HCT116 (cell line): Measurements from ENCODE around the gene PCGF2. TPM values are rescaled to one million over a fixed set of nuclear protein-coding genes. Genes with fewer than 3 reads are reported as not detected.

Experiments
- ATAC-seq: fragments of 200-7000 bp; cut with Tn5 transposase; 2 replicates; pipeline ENCODE4 v1.9.1; 2020; ENCODE audit warnings: mild to moderate bottlenecking, moderate library complexity
- BruUV-seq: library from RNA; stranded (reverse); fragments of 400-500 nt; replicated peaks from 2 replicates; lab custom pipeline; 2021; lab: Mats Ljungman, UMichigan
- CTCF ChIA-PET: fragments of 300-600 bp; sonication (Branson Sonifier 250); formaldehyde crosslinking; loops from one replicate; lab custom pipeline; 2021; ENCODE audit warnings: antibody characterized with exemption; lab: Charles Lee
- POLR2A ChIA-PET: fragments of 300-600, 350-600 bp; sonication (Branson Sonifier 250); formaldehyde crosslinking; loops from one replicate; lab custom pipeline; 2021; ENCODE audit warnings: antibody characterized with exemption; lab: Charles Lee
- RAD21 ChIA-PET, 2 experiments: fragments of 300-600 bp; sonication (Branson Sonifier 250); formaldehyde crosslinking; loops; one replicate each; lab custom pipeline; 2023; ENCODE audit warnings: low total read pairs in 2 of 2; ENCODE audit not compliant: uncharacterized antibody in 2 of 2, unreplicated experiment in 2 of 2, low non-redundant PET in 1 of 2; lab: Charles Lee
- DNase-seq: peaks from one replicate; pipeline ENCODE4 v3.0.0-alpha.2; 2010; ENCODE audit warnings: low read depth, low spot score
- H2AFZ ChIP-seq: fragments of 200-600 bp; shearing (Covaris generic), sonication (generic); 2 replicates; pipeline ENCODE4 v1.6.1; 2017; ENCODE audit warnings: low read depth, mixed run types, mixed read lengths, antibody characterized with exemption, low read length; ENCODE audit not compliant: poor library complexity, severe bottlenecking
- H3K27ac ChIP-seq: 2 replicates; pipeline ENCODE4 v1.5.1; 2012; ENCODE audit warnings: low read depth, low read length
- H3K27me3 ChIP-seq: fragments of 200-600 bp; sonication (generic); 2 replicates; pipeline ENCODE4 v1.6.1; 2016; ENCODE audit warnings: mixed run types, low read length, mixed read lengths; ENCODE audit not compliant: insufficient read depth
- H3K36me3 ChIP-seq, 2 experiments: fragments of 200-500 bp in 1 of 2; fragments of 200-600 bp in 1 of 2; sonication (Bioruptor generic) in 1 of 2; sonication (generic) in 1 of 2; 2 replicates each; pipeline versions ENCODE4 v1.5.1 to v1.6.1; 2014 to 2016; ENCODE audit warnings: low read length in 2 of 2, inconsistent platforms in 1 of 2, mixed read lengths in 1 of 2, mixed run types in 1 of 2; ENCODE audit not compliant: insufficient read depth in 2 of 2, control insufficient read depth in 1 of 2
- H3K4me1 ChIP-seq, 2 experiments: fragments of 200-600 bp in 1 of 2; sonication (generic) in 1 of 2; 2 replicates each; pipeline versions ENCODE4 v1.5.1 to v1.6.1; 2012 to 2017; ENCODE audit warnings: low read length in 2 of 2, inconsistent platforms in 1 of 2, mild to moderate bottlenecking in 1 of 2, mixed read lengths in 1 of 2, mixed run types in 1 of 2, moderate library complexity in 1 of 2; ENCODE audit not compliant: insufficient read depth in 2 of 2, control insufficient read depth in 1 of 2
- H3K4me2 ChIP-seq: fragments of 200-600 bp; sonication (generic); 2 replicates; pipeline ENCODE4 v1.6.1; 2017; ENCODE audit warnings: mixed run types, low read length, mixed read lengths
- H3K4me3 ChIP-seq, 2 experiments: fragments of 200-600 bp in 1 of 2; sonication (generic) in 1 of 2; replicated peaks in 1 of 2; 2 replicates each; pipeline ENCODE4 v1.5.1; 2011 to 2016; ENCODE audit warnings: low read length in 2 of 2, control low read depth in 1 of 2, low read depth in 1 of 2, mild to moderate bottlenecking in 1 of 2, mixed read lengths in 1 of 2, mixed run types in 1 of 2
- H3K79me2 ChIP-seq: fragments of 200-600 bp; sonication (generic); 2 replicates; pipeline ENCODE4 v1.6.1; 2017; ENCODE audit warnings: mild to moderate bottlenecking, mixed run types, low read length, moderate library complexity, mixed read lengths; ENCODE audit not compliant: insufficient read depth
- H3K9ac ChIP-seq: fragments of 200-600 bp; sonication (generic); 2 replicates; pipeline ENCODE4 v1.6.1; 2016; ENCODE audit warnings: low read length, mixed read lengths
- H3K9me2 ChIP-seq: fragments of 200-600 bp; sonication (generic), shearing (Covaris generic); 2 replicates; pipeline ENCODE4 v1.6.1; 2017; ENCODE audit warnings: mixed run types, mild to moderate bottlenecking, moderate library complexity; ENCODE audit not compliant: insufficient read depth
- H3K9me3 ChIP-seq, 2 experiments: fragments of 200-500 bp in 1 of 2; fragments of 200-600 bp in 1 of 2; sonication (Bioruptor generic) in 1 of 2; sonication (generic) in 1 of 2; 2 replicates each; pipeline ENCODE4 v1.6.1; 2014 to 2017; ENCODE audit warnings: low read length in 2 of 2, mixed read lengths in 2 of 2, inconsistent platforms in 1 of 2, low read depth in 1 of 2, mild to moderate bottlenecking in 1 of 2, mixed run types in 1 of 2, moderate library complexity in 1 of 2; ENCODE audit not compliant: control insufficient read depth in 1 of 2, insufficient read depth in 1 of 2
- H4K20me1 ChIP-seq: fragments of 200-600 bp; sonication (generic), shearing (Covaris generic); 2 replicates; pipeline ENCODE4 v1.6.1; 2017; ENCODE audit warnings: mixed run types, mild to moderate bottlenecking, moderate library complexity; ENCODE audit not compliant: insufficient read depth
- CBX3 ChIP-seq: IDR thresholded peaks from 2 replicates; pipeline ENCODE4 v1.6.1; 2012; ENCODE audit warnings: low read depth
- CEBPB ChIP-seq: IDR thresholded peaks from 2 replicates; pipeline ENCODE4 v1.6.1; 2012; ENCODE audit warnings: low read depth
- EGR1 ChIP-seq: IDR thresholded peaks from 2 replicates; pipeline ENCODE4 v1.6.1; 2012; ENCODE audit warnings: low read depth
- ELF1 ChIP-seq: IDR thresholded peaks from 2 replicates; pipeline ENCODE4 v1.6.1; 2012; ENCODE audit warnings: low read depth, borderline replicate concordance
- EZH2 ChIP-seq: fragments of 200-600 bp; sonication (generic); IDR thresholded peaks from 2 replicates; pipeline ENCODE4 v1.6.1; 2017; ENCODE audit warnings: antibody characterized with exemption, mixed run types
- EZH2phosphoT487 ChIP-seq: fragments of 200-600 bp; IDR thresholded peaks from 2 replicates; pipeline ENCODE4 v1.6.1; 2018; ENCODE audit warnings: antibody characterized with exemption, borderline replicate concordance
- JUND ChIP-seq: IDR thresholded peaks from 2 replicates; pipeline ENCODE4 v1.6.1; 2012
- MAX ChIP-seq: IDR thresholded peaks from 2 replicates; pipeline ENCODE4 v1.6.1; 2012
- POLR2AphosphoS5 ChIP-seq: IDR thresholded peaks from 2 replicates; pipeline ENCODE4 v1.6.1; 2011; ENCODE audit warnings: mild to moderate bottlenecking, low read depth, low read length, moderate library complexity
- RAD21 ChIP-seq: IDR thresholded peaks from 2 replicates; pipeline ENCODE4 v1.6.1; 2012; ENCODE audit warnings: low read depth, mild to moderate bottlenecking
- SIN3A ChIP-seq: IDR thresholded peaks from 2 replicates; pipeline ENCODE4 v1.6.1; 2012; ENCODE audit warnings: low read depth
- SP1 ChIP-seq: IDR thresholded peaks from 2 replicates; pipeline ENCODE4 v1.6.1; 2012; ENCODE audit warnings: low read depth
- SRF ChIP-seq: IDR thresholded peaks from 2 replicates; pipeline ENCODE4 v1.6.1; 2012; ENCODE audit warnings: low read depth
- TCF7L2 ChIP-seq: IDR thresholded peaks from 2 replicates; pipeline ENCODE4 v1.7.0; 2011; ENCODE audit warnings: borderline replicate concordance, inconsistent platforms; ENCODE audit not compliant: insufficient read depth, insufficient read length; ENCODE audit errors: extremely low read depth
- YY1 ChIP-seq: IDR thresholded peaks from 2 replicates; pipeline ENCODE4 v1.6.1; 2011; ENCODE audit warnings: low read length, low read depth, moderate library complexity, mild to moderate bottlenecking; ENCODE audit not compliant: insufficient replicate concordance; ENCODE audit errors: extremely low read depth
- ZFX ChIP-seq: fragments of 450-650 bp; IDR thresholded peaks from 2 replicates; pipeline ENCODE4 v1.6.1; 2017
- ZNF274 ChIP-seq: fragments of 200-500 bp; sonication (Bioruptor generic); IDR thresholded peaks from 2 replicates; pipeline ENCODE4 v1.6.1; 2014; ENCODE audit warnings: mild to moderate bottlenecking, low read depth, low read length, inconsistent platforms
- intact Hi-C: fragments of 100-400 bp; cut with micrococcal nuclease; formaldehyde crosslinking; loops from 2 replicates; pipeline ENCODE4 v1.10.0; 2022
- total RNA-seq: library from RNA; stranded (reverse); gene quantifications from one replicate; pipeline ENCODE4 v1.2.1, GENCODE V29; 2021; ENCODE audit not compliant: unreplicated experiment
- TF ChIP-seq, protein P1 (sequence below): IDR thresholded peaks from 2 replicates; pipeline ENCODE4 v1.6.1; 2012
- TF ChIP-seq, protein P2 (sequence below): IDR thresholded peaks from 2 replicates; pipeline ENCODE4 v1.6.1; 2012; ENCODE audit warnings: low read depth

The PCGF2 gene
- total RNA-seq, 1 experiment from 2014 or later: 64.6 TPM

- Histone ChIP-seq H3K27me3 (no peaks in the 10 kb centered on the region), H3K9me2 (no peaks in the 10 kb centered on the region), H4K20me1 (no peaks in the 10 kb centered on the region), H3K4me3 (no peak overlapping the region), H3K27ac (no peak overlapping the region), H2AFZ (no peak overlapping the region), H3K9ac (no peak overlapping the region)
- ATAC-seq: no peak
- CTCF ChIA-PET: no interaction called here
- intact Hi-C loops: no loop called here
- POLR2A ChIA-PET: no interaction called here
- TF ChIP-seq RAD21: no peak
- no peak for TF ChIP-seq CEBPB
- TF ChIP-seq MAX: no peak
- TF ChIP-seq, protein P1, sequence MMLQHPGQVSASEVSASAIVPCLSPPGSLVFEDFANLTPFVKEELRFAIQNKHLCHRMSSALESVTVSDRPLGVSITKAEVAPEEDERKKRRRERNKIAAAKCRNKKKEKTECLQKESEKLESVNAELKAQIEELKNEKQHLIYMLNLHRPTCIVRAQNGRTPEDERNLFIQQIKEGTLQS: no peak
- TF ChIP-seq SRF: no peak
- no peak for TF ChIP-seq ZFX
- no peak for TF ChIP-seq POLR2AphosphoS5
- TF ChIP-seq, protein P2, sequence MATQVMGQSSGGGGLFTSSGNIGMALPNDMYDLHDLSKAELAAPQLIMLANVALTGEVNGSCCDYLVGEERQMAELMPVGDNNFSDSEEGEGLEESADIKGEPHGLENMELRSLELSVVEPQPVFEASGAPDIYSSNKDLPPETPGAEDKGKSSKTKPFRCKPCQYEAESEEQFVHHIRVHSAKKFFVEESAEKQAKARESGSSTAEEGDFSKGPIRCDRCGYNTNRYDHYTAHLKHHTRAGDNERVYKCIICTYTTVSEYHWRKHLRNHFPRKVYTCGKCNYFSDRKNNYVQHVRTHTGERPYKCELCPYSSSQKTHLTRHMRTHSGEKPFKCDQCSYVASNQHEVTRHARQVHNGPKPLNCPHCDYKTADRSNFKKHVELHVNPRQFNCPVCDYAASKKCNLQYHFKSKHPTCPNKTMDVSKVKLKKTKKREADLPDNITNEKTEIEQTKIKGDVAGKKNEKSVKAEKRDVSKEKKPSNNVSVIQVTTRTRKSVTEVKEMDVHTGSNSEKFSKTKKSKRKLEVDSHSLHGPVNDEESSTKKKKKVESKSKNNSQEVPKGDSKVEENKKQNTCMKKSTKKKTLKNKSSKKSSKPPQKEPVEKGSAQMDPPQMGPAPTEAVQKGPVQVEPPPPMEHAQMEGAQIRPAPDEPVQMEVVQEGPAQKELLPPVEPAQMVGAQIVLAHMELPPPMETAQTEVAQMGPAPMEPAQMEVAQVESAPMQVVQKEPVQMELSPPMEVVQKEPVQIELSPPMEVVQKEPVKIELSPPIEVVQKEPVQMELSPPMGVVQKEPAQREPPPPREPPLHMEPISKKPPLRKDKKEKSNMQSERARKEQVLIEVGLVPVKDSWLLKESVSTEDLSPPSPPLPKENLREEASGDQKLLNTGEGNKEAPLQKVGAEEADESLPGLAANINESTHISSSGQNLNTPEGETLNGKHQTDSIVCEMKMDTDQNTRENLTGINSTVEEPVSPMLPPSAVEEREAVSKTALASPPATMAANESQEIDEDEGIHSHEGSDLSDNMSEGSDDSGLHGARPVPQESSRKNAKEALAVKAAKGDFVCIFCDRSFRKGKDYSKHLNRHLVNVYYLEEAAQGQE: no peak
- no peak for TF ChIP-seq EZH2
- no peak for TF ChIP-seq SP1
- TF ChIP-seq TCF7L2: no peak
- TF ChIP-seq EGR1: no peak
- no peak for TF ChIP-seq EZH2phosphoT487
- TF ChIP-seq SIN3A: no peak
- TF ChIP-seq YY1: no peak
- no peak for TF ChIP-seq JUND
- no peak for TF ChIP-seq ELF1
- no peak for TF ChIP-seq CBX3
- no peak for TF ChIP-seq ZNF274
- TF ChIP-seq, all 23 proteins: peak for 0
- peaks cover 20 to 46% of the 10 kb centered on the region in 2 experiments; a peak in 3 of 4 replicates for H3K36me3 ChIP-seq
- no peak for DNase-seq
- peaks cover 6 to 15% of the 10 kb centered on the region in 2 experiments; a peak in 3 of 4 replicates for H3K4me1 ChIP-seq
- BruUV-seq: no TSS peak
- H3K9me3 ChIP-seq: no peaks in the 10 kb centered on the region
- H3K79me2 ChIP-seq: peaks cover 36% of the 10 kb centered on the region
- RAD21 ChIA-PET: no interaction called here
- H3K4me2 ChIP-seq: no peak overlapping the region
Measured at GRCh38 chr17:38709864-38710603, 38.1 kb downstream of the PCGF2 start.
